Mesodermal cell (in vitro differentiated cells): ENCODE results near the gene MYH11.
"Not testable (repeated sequence)": the region's sequence is repeated elsewhere in the genome, so short reads cannot be mapped to it uniquely, and the experiment has no call there.

Experiments
- H3K27ac ChIP-seq: 2 replicates; pipeline ENCODE4 v1.7.0; 2013; ENCODE audit warnings: mild to moderate bottlenecking, low read depth, low read length, moderate library complexity; ENCODE audit not compliant: severe bottlenecking
- H3K36me3 ChIP-seq: 2 replicates; pipeline ENCODE4 v1.7.1; 2013; ENCODE audit warnings: mild to moderate bottlenecking, low read length, moderate library complexity; ENCODE audit not compliant: control insufficient read depth, insufficient read depth
- H3K4me1 ChIP-seq: one replicate; pipeline ENCODE4 v1.7.1; 2013; ENCODE audit warnings: mild to moderate bottlenecking, low read length; ENCODE audit not compliant: insufficient read depth, control insufficient read depth, poor library complexity, severe bottlenecking
- H3K4me3 ChIP-seq: 2 replicates; pipeline ENCODE4 v1.7.0; 2013; ENCODE audit warnings: low read length, control low read depth, mild to moderate bottlenecking; ENCODE audit not compliant: insufficient read depth, poor library complexity, severe bottlenecking; ENCODE audit errors: extremely low read depth
- H3K9me3 ChIP-seq: 2 replicates; pipeline ENCODE4 v1.7.1; 2013; ENCODE audit warnings: mild to moderate bottlenecking, low read length, moderate library complexity; ENCODE audit not compliant: control insufficient read depth
- WGBS, 2 experiments: methylation state at CpG; one replicate each; pipeline ENCODE4 v1.1.5; 2013; ENCODE audit warnings: missing lambda C conversion rate in 2 of 2; ENCODE audit not compliant: insufficient coverage in 2 of 2; 5-methylcytosine and 5-hydroxymethylcytosine counted together

MYH11 gene

GRCh38 chr16:15856182-15856581 lies 646 bp downstream of the MYH11 start:
- peaks cover 17% of the 10 kb centered on the region for H3K4me1 ChIP-seq
- 51 to 63% methylated on average over 1 to 2 of the region's 2 CpGs for WGBS, 2 experiments
- no peak overlapping the region for H3K4me3 ChIP-seq
- no peaks in the 10 kb centered on the region for H3K9me3 ChIP-seq
- no peak overlapping the region for H3K27ac ChIP-seq
- H3K36me3 ChIP-seq = no peaks in the 10 kb centered on the region

GRCh38 chr16:15855704-15856003 lies 1.2 kb downstream of the MYH11 start:
- 90 to 93% methylated on average over 5 of the region's 5 CpGs for WGBS, 2 experiments

GRCh38 chr16:15854906-15855703 lies 1.7 kb downstream of the MYH11 start:
- Histone ChIP-seq H3K4me1 (peaks cover 17% of the 10 kb centered on the region), H3K9me3 (no peaks in the 10 kb centered on the region), H3K36me3 (no peaks in the 10 kb centered on the region), H3K4me3 (no peak overlapping the region), H3K27ac (no peak overlapping the region)
- 84 to 86% methylated on average over 13 to 14 of the region's 15 CpGs for whole genome bisulfite sequencing, 2 experiments

More at GRCh38 chr16:15855704-15856003, 1.2 kb downstream of the MYH11 start:
- H3K9me3 ChIP-seq = no peaks in the 10 kb centered on the region
- H3K27ac ChIP-seq = no peak overlapping the region
- peaks cover 17% of the 10 kb centered on the region for H3K4me1 ChIP-seq
- no peak overlapping the region for H3K4me3 ChIP-seq
- H3K36me3 ChIP-seq = no peaks in the 10 kb centered on the region

GRCh38 chr16:15854061-15854460 lies 2.8 kb downstream of the MYH11 start:
- Histone ChIP-seq H3K27ac (no peak overlapping the region), H3K9me3 (no peaks in the 10 kb centered on the region), H3K4me1 (peaks cover 17% of the 10 kb centered on the region), H3K36me3 (no peaks in the 10 kb centered on the region), H3K4me3 (no peak overlapping the region)
- 61 to 75% methylated on average over 2 of the region's 3 CpGs for WGBS, 2 experiments

GRCh38 chr16:15853021-15853420 lies 3.8 kb downstream of the MYH11 start:
- no peaks in the 10 kb centered on the region for H3K9me3 ChIP-seq
- 81 to 93% methylated on average over 3 to 4 of the region's 4 CpGs for WGBS, 2 experiments
- H3K27ac ChIP-seq = no peak overlapping the region
- H3K36me3 ChIP-seq = no peaks in the 10 kb centered on the region
- H3K4me3 ChIP-seq = no peak overlapping the region
- H3K4me1 ChIP-seq = peaks cover 17% of the 10 kb centered on the region

- H3K4me3 ChIP-seq, H3K27ac ChIP-seq, H3K9me3 ChIP-seq, H3K36me3 ChIP-seq, H3K4me1 ChIP-seq: not testable (repeated sequence)
- WGBS, 2 experiments = 87 to 96% methylated on average over 3 to 5 of the region's 6 CpGs
Observed at GRCh38 chr16:15850555-15850954, 6.3 kb downstream of the MYH11 start.

- 86 to 87% methylated on average over 10 to 12 of the region's 12 CpGs for WGBS, 2 experiments
- no peak overlapping the region for H3K4me3 ChIP-seq
- H3K9me3 ChIP-seq = no peaks in the 10 kb centered on the region
- H3K4me1 ChIP-seq = no peaks in the 10 kb centered on the region
- no peak overlapping the region for H3K27ac ChIP-seq
- H3K36me3 ChIP-seq = no peaks in the 10 kb centered on the region
Observed at GRCh38 chr16:15849209-15849981, 7.4 kb downstream of the MYH11 start.

GRCh38 chr16:15847611-15848175 lies 9.1 kb downstream of the MYH11 start:
- WGBS, 2 experiments = 80 to 88% methylated on average over 6 to 7 of the region's 9 CpGs
- Histone ChIP-seq H3K9me3 (no peaks in the 10 kb centered on the region), H3K27ac (no peak overlapping the region), H3K36me3 (no peaks in the 10 kb centered on the region), H3K4me3 (no peak overlapping the region), H3K4me1 (no peaks in the 10 kb centered on the region)

GRCh38 chr16:15846510-15846909 lies 10.3 kb downstream of the MYH11 start:
- 66 to 97% methylated on average over 3 to 4 of the region's 4 CpGs for WGBS, 2 experiments
- no peaks in the 10 kb centered on the region for H3K36me3 ChIP-seq
- no peaks in the 10 kb centered on the region for H3K4me1 ChIP-seq

GRCh38 chr16:15843635-15844279 lies 13.1 kb downstream of the MYH11 start:
- H3K4me1 ChIP-seq = no peaks in the 10 kb centered on the region
- H3K27ac ChIP-seq = no peak overlapping the region
- no peaks in the 10 kb centered on the region for H3K36me3 ChIP-seq
- no peak overlapping the region for H3K4me3 ChIP-seq
- WGBS, 2 experiments = 85 to 96% methylated on average over 2 to 7 of the region's 10 CpGs
- no peaks in the 10 kb centered on the region for H3K9me3 ChIP-seq

More at GRCh38 chr16:15846510-15846909, 10.3 kb downstream of the MYH11 start:
- H3K9me3 ChIP-seq = no peaks in the 10 kb centered on the region
- H3K27ac ChIP-seq = no peak overlapping the region
- H3K4me3 ChIP-seq = no peak overlapping the region
